HG03025 (cell line): ENCODE data around the gene TFPI.
"Not testable (repeated sequence)": the region's sequence is repeated elsewhere in the genome, so short reads cannot be mapped to it uniquely, and the experiment has no call there.

Experiments
- ATAC-seq: cut with Tn5 transposase; IDR thresholded peaks from one replicate; pipeline ENCODE4 v1.9.1; 2021; ENCODE audit warnings: mild to moderate bottlenecking, moderate library complexity; ENCODE audit not compliant: unreplicated experiment, low FRiP score

Gene TFPI

DNA sequence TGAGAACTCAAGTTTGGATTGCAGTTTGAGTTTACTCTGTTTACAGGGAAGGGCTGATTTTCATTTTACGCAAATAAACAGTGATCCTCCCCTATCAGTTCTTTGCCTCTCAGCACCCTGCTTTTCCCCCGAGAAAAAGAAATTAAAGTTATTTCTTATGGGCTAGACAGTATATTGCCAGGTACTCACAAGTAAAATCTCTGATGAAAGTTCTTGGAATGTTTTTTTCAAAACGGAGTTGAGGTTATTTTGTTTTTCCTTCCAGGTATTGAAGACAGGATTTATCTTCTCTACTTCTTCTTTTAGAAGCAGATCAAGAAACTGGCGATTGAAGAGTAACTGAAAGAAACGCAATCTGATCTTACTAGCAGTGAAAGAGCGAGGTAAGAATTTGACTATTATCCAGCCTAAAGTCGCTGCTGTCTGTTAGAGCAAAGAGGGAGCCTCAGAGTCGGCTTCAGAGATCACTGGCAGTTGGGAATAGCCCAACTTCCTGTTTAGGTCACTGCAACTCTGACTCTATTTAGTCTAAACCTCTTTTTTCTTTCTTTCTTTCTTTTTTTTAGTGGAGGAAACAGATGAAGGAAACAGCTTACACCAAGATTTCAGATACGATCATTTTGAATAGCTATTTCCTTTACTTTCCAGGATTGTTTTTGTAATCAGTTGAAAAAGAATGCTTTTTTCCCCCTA is at the start of gene TFPI:
Gene TFPI, minus strand, starts transcription at position 425 of the 693 bp plus-strand sequence. CDS start 50,667 bp downstream, outside the sequence.
- ATAC-seq = no peak

DNA sequence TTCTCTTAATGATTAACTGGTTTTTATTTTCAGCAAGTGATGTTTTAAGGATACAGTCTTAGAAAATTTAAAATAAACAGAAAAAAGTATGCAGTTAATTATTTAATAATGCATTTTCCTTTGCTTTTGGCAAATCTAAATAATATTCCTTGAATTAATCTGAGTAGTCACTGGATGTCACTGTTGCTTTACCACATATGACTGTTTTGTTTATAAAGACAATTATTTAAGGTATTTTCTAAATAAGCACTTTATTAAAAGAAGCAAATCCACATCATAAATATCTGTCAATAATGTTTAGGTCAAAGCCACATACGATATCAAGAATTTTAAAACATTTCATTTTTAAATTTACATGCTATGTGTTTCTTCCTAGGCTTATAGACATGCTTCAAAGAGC is 40.6 kb upstream of the TFPI start:
- ATAC-seq = no peak

DNA sequence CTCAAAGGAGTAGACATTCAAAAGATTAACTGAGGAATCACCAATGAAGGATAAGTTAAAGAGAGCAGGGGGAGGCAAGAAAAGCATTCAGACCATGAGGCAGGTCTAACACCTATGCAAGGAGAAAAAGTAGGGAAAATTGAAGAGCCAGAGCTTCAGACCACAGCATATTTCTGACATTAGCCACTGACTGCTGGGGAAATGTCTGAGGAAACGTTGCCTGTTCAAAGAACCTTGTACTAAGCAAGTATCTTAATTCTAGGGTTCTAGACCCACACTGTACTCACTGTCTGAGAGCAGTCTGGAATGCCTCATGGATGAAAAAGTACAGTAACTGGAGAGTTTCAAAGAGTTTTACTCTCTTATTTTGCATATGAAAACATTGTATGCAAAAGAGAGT is 39.5 kb upstream of the TFPI start:
- ATAC-seq = no peak

DNA sequence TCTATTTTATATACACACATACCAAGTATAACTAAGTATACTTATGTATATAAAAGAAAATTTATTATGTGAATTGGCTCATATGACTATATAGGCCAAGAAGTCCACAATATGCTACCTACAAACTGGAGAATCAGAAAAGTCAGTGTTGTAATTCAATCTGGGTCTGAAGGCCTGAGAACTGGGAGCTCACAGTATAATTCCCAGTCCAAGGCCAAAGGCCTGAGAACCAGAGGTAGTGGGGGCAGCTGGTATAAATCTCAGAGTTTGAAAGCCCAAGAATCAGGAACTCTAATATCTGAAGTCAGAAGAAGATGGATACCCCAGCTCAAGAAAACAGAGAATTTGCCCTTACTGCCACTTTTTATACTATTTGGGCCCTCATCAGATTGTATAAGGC is 38.9 kb upstream of the TFPI start:
- no peak for ATAC-seq

DNA sequence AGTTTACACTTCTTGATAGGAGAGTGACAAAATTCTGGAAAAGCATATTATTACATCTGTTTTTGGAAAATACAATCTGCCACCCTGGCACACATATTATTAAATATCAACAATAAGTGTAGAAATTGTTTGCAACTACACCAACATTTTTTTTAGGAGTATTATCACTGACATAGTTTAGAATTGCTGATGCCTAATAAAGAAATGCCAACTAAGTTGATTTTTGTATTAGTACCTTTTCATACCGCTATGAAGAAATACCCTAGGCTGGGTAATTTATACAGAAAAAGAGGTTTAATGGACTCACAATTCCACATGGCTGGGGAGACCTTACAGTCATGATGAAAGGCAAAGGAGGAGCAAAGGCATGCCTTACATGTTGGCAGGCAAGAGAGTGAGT is 35.9 kb upstream of the TFPI start:
- ATAC-seq = no peak

DNA sequence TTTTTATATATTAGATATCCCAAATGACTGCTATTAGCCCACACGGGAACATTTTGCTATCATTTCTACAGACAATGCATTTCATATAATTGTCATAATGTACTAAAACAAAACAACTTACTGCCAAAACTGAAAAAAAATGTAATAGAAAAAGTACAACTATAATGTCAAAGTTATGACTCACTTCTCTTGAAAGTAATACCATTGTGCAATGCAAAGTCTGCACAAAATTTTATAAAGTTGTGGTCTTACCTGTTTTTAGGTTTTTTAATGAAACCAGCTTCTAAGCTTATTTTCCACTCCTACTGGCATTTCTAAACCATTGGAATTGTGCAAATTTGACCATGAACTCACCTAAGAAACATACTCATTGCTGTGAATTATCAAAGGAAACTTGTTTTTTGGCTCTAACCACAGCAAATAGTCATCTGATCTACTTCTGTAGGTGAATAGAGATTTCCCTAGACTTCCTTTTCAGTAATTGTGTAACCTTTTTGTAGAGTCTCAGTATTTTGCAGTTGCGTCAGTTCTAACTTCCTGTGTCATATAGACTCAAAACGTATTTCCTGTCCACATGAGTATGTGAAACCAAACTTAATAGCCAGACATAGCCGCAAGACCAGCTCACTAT is 31.9 kb upstream of the TFPI start:
- no peak for ATAC-seq

DNA sequence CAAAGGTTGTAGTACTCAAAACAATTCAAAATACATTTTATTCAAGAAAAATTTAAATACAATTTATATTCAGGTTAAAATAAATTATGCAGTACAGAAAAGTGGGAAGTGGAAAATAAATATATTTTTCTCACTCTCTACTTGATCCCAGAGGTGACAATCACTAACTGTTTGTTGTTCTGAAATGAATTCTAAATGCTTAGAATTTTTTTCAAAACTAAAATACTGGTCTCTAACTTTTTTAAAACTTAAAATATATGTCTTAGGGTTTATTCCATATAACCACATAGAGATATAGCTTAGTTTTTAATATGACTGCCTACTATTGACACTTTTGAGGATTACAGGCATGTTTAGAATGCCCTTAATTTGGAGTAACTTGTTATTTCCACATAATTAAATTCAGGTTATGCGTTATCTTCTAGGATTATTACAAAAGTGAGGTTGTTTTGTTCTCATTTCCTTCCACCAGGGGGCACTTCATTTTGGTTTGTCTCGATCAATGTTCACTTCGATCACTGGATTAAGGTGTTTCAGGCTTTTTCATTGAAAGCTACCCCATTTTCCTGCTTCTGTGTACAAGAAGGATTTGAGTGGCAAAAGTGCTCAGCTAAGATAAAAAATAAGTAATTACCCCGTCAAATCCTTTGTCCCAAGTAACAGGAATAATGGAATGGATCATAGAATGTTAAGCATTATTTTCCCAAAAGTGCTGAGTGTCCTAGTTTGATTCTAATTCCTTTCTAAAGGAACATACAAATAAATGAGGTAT is 27.1 kb upstream of the TFPI start:
- ATAC-seq = no peak

DNA sequence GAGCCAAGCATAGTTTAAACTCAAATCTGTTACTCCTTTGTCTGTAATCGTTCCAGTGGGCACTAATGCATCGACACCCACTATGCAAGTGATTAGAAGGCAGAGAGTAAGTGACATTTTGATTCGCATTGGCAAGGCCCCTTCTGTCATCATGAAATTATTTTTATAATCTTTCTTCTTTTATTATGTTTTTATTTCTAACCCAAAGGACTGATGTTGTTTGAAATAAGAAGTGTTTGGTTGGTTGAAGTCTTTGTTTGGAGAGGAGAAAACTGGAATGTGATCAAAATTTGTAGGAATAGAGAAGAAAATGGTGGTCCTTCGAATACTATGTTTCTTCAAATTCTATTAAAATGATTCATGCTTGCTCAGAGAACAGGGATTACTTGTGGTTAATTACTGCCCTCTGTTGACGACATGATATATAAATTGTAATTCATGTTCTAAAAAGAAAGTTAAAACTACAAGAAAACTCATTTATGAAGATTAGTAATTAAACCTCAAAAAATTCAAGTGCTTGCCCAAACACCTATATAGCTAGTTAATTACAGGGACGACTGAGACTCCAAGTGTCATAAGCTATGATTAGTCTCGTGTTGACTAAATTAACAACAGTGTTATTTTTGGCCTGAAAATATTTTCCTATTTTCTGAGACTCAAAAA is 26.4 kb upstream of the TFPI start:
- ATAC-seq = no peak

DNA sequence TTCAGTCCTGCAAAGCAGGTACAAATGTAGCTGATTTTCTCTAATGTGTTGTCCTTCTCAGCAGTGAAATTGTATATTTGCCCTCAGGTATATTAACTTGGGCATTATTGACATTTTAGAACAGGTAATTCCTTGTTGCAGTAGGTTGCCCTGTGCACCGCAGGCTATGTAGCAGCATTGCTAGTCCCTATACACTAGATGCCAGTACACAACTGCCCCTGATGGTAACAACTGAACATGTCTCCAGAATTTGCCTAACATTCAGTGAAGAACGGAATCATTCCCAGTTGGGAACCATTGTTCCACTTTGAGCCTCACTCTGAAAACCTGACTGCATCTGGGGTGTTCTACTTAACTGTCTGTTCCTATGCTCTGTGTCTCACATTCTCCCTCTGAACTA is 23.1 kb upstream of the TFPI start:
- no peak for ATAC-seq

DNA sequence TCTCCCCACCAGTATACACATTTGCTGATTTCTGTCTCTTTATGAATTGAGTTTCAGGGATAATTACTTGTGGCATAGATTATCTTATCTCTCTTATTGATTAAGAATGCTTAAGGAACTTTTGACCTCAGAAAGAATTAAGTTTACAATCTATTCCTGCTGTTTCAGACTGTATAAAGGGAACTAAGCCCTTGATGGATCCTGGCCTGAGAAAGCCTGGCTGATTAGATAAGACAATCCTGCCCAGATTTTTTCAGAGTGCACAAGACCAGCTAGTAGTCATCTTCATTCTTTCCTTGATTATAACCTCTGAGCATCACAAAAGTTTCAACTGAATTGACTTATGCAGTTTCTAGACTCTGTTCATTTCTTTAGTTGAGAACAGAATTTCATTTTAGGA is 22.7 kb upstream of the TFPI start:
- no peak for ATAC-seq

DNA sequence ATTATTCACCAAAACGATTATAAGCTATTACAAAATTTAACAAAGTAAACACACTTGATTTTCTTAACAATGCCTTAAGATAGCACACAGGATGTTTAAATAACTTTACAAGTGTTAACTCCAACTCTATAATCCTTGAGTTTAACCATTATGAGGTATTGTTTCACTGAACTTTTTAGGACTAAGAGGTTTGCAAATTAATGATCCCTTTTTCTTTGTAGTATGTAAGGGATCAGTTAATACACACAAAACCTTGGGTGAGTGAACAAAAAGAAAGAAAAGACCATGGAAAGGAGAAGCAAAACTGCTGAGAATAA is 21.5 kb upstream of the TFPI start:
- no peak for ATAC-seq

DNA sequence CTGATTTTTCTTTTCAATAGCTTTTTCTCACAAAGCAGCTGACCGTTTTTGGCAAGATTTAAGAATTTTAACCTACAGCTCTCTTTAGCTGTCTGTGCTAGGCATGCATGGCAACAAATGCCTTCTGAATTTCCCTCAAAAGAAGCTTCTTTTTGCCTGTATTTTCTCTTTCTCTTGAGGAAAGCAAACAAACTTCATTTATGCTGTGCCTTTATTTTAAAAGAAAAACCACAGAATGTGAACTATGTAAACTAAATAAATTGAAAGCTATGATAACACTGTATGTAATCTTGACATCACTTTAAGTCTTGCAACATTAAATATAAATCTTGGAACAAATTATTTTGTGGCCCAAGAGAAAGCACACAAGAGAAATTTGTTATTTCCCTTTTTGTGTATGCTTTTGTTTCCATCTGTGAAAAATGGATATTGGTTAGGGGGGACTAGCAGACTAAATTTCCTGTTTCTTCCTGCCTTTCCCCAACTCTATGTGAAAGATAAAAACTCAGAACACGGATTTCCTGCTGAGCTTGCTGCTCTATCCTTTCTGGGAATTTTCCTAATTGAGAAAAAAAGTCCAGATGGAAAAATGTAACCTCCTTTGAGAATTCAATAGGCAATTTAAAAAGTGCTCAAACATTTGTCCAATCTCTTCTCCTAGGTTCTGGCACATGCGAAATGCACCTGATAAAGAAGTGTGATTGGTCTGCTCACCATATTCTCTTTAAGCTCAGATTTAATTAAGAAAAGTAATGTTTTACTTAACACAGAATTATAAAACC is 20.9 kb upstream of the TFPI start:
- ATAC-seq = no peak

DNA sequence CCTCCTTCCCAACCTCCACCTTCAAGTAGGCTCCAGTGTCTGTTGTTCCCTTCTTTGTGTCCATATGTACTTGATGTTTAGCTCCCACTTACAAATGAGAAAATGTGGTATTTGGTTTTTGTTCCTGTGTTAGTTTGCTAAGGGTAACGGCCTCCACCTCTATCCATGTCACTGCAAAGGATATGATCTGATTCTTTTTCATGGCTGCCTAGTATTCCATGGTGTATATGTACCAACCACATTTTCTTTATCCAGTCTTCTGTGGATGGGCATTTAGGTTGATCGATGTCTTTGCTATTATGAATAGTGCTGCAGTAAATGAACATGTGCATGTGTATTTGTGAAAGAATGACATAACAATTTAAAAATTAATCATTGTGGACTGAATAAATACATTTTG is 19.5 kb upstream of the TFPI start:
- ATAC-seq = no peak

DNA sequence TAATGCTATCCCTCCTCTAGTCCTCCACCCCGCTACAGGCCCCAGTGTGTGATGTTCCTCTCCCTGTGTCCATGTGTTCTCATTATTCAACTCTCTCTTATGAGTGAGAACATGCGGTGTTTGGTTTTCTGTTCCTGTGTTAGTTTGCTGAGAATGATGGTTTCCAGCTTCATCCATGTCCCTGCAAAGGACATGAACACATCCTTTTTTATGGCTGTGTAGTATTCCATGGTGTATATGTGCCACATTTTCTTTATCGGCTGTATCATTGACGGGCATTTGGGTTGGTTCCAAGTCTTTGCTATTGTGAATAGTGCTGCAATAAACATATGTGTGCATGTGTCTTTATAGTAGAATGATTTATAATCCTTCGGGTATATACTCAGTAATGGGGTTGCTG is 17.8 kb upstream of the TFPI start:
- not testable (repeated sequence) for ATAC-seq

DNA sequence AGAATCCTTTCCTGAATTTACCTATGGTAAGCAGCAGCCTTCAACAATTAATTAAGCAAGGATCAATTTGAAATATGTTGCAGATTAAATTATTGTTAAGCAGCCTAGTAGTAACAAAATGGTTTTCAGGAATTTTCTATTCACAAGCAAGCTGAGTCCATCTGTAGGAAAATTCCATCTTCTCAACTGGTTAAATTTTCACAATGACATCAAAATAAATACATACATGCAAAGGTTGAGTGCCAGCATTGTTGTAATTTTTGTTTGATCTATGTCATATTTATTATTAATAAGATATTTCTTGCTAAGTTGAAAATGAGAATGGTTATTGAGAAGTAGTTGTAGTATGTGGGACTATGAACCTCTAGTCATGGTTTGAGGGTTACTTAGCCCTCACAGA is 15.3 kb upstream of the TFPI start:
- no peak for ATAC-seq

DNA sequence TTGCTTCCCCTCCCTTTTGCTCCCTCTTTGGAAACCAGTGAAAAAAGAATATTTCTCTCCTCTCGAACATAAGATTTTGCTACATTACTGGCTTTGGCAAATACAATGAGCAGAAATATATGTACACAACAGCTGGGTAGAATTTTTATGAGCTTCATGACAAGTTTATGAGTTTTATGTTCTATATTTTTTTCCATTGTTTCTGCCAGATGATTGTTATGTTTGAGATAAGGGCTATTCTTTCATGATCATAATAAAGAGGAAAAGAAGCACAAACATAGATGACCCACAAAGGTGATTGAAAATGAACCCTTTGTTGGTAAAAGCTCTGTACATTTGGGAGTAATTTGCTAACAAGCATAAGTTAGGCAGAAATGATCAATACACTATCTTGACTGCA is 14.8 kb upstream of the TFPI start:
- no peak for ATAC-seq

DNA sequence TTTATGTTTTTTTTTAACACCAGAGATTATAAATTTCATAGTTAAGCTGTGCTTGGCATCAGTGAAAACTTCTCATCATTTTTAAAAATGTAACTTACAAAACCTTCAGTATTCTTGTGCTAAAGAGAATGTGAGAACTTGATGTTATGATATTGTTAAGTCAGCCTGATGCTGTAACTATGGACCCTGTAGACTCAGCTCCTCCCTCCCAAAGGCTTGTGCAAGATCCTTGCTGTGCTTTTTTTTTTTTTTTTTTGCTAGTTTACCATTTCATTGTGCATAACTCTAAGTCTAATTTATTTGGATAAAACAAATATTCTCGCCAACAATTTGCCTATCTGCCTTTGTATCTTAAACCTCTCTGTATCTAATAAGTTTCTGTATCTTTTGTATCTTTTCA is 12.9 kb upstream of the TFPI start:
- ATAC-seq = no peak

DNA sequence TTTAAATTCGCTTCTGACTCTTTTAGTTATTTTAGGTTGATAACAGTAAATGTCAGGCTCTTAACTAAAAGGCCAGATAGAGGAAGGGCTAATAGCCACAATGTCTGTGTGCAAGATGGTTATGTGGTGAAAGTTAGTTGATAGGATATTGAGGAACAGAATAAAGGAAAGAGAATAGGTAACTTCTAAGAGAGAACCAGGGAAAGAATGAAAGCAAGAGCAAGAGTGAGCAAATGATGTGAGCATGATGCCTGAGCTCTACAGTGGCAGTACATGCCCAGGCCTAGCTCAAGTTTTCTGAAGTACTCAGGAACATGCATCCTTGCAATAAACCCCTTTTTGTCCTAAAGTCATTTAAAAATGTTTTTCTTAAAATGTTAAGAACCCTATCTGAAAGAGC is 12.5 kb upstream of the TFPI start:
- ATAC-seq = no peak

DNA sequence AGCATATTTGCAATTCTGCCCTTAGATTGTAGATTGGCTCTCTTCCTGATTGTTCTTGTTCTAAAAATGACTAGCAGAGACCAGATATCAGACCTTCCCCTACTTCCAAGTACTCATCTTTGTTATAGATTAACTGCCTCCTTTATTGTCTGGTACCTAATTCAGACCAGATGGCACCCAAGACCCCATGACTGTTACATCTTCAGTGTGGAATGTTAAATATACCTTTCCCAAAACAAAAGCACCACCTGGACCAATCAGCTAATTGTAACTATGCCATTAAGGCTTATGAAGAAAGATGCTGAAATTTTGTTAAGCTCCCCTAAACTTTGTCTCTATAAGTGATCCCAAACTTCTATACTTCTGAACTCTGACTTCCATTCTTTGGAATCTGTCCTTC is 12.0 kb upstream of the TFPI start:
- ATAC-seq = no peak

DNA sequence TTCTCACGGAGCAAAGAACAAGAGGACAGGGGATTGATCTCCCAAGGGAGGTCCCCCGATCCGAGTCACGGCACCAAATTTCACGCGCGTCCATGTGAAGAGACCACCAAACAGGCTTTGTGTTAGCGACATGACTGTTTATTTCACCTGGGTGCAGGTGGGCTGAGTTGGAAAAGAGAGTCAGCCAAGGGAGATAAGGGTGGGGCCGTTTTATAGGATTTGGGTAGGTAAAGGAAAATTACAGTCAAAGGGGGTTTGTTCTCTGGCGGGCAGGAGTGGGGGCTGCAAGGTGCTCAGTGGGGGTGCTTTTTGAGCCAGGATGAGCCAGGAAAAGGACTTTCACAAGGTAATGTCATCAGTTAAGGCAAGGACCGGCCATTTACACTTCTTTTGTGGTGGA is 11.4 kb upstream of the TFPI start:
- ATAC-seq = not testable (repeated sequence)

DNA sequence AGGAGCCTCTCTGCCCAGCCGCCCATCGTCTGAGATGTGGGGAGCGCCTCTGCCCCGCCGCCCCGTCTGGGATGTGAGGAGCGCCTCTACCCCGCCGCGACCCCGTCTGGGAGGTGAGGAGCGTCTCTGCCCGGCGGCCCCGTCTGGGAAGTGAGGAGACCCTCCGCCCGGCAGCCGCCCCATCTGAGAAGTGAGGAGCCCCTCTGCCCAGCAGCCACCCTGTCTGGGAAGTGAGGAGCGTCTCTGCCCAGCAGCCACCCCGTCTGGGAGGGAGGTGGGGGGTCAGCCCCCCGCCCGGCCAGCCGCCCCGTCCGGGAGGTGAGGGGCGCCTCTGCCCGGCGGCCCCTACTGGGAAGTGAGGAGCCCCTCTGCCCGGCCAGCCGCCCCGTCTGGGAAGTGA is 2.3 kb upstream of the TFPI start:
- not testable (repeated sequence) for ATAC-seq
